Epithelial cell of prostate (primary cell): Measurements from ENCODE around the gene NFE2L2.
A peak's percentile ranks its signal among the peaks of the same experiment; 100 is the strongest.
"Not testable (repeated sequence)": the region's sequence is repeated elsewhere in the genome, so short reads cannot be mapped to it uniquely, and the experiment has no call there.

ENCODE experiments used
- DNase-seq: peaks from one replicate; pipeline ENCODE4 v3.0.0-alpha.2; 2011; ENCODE audit warnings: low read depth, low spot score
- H3K27ac ChIP-seq: fragments of 450-650 bp; 2 replicates; pipeline ENCODE4 v1.5.1; 2017; ENCODE audit warnings: mild to moderate bottlenecking

Gene NFE2L2

DNA sequence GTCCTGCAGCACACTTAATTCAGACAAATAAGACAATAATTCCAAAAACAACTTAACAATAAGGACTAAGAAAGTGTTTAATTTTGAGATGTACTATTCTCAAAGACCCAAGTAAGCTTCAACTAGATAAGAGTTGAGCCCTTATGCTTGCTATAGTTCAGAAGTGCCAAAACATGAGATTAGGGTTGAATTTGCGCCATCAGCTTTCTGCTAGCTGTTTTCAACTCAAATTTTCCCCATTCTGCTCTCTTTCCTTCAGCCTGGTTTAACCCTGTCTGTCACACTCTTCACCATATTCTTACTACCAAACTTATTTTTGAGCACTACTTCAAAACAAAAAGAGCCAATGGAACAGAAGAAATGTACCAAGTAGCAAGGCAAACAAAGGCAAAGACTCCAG is 4.1 kb downstream of the NFE2L2 start:
- DNase-seq: no peak
- H3K27ac ChIP-seq: peak overlapping the region; percentile 98

DNA sequence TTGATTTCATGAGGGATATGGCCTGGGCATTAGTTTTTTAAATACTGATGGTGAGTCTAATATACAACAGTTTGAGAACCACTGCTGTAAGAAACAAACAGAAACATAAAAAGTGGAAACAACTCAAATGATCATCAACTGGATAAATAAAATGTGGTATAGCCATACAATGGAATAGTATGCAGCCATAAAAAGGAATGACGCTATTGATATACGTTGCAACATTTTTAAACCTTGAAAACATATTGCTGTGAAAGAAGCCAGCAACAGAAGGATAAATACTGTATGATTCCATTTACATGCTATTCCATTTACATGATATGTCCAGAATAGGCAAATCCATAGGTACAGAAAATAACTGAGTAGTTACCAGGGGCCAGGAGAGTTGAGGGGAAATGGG is 6.5 kb downstream of the NFE2L2 start:
- no peak for DNase-seq
- peak overlapping the region; percentile 98 for H3K27ac ChIP-seq

DNA sequence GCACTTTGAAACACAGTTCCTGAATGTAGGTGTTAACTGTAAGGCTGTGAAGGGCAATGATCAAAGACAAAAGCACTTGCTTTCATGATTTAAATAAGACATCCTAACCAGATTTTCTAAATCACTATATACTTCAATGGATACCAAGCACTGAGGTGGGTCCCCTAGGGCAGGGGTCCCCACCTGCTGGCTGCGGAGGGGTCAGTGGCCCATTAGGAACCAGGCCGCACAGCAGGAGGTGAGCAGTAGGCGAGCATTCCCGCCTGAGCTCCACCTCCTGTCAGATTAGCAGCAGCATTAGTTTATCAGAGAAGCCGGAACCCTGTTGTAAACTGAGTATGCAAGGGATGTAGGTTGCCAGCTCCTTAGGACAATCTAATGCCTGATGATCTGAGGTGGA is 7.1 kb downstream of the NFE2L2 start:
- no peak for DNase-seq
- peak overlapping the region; percentile 98 for H3K27ac ChIP-seq

DNA sequence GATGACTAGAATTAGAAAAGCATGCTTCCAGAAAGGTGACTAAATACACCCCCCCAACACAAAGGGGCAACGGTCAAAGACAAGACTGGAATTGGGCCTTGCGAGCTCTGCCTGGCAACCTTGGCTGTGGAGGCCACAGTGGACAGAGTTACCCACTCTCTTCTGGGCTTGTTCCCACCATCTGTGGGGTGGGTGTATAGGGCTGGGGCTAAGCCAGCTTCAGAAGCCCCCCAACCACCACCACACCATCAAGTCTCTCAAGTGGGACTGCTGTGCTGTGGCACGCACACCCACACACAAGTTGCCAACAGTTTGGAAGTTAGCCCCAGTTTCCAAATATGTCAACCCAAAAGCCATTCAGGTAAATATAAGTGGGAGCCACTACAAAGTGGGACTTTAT is 7.8 kb downstream of the NFE2L2 start:
- DNase-seq: no peak
- H3K27ac ChIP-seq: peak overlapping the region; percentile 98

DNA sequence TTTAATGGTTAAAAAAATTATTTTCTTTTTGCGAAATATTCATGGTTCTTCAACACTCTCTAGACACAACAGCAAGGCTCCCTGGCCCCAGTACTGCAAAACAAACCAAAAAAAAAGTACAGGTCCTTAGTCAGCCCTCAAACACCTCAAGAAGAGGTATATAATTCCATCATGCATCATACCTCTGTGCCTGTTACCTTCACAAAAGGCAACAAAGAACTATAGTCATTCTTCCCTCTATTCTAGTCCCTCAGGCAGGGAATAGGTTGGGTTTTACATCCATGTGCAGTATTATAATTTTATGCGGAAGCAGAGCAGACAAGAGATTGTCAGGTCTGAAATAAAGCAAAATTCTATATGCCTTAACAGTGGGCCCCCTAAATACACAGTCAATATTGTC is 8.5 kb downstream of the NFE2L2 start:
- H3K27ac ChIP-seq: peak overlapping the region; percentile 98

DNA sequence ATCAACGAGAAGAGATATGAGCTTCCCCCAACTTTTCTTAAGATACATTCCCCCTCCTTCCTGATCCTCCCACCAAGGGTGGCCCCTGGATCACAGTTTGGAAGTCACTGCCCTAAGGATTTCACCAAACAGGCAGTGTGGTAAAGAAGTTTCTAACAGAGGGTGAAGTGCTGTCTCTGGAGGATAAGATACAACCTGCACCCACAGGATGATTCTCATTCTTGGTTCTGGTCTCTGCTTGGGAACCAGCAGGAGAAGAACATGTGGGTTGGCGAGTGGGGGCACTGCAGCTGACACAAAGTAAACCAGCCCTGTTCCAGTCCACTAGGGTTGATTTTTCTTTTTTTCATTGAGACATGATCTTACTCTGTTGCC is 9.3 kb downstream of the NFE2L2 start:
- peak overlapping the region; percentile 98 for H3K27ac ChIP-seq
- DNase-seq: no peak

More for the DNA sequence above, 8.5 kb downstream of the NFE2L2 start:
- no peak for DNase-seq

DNA sequence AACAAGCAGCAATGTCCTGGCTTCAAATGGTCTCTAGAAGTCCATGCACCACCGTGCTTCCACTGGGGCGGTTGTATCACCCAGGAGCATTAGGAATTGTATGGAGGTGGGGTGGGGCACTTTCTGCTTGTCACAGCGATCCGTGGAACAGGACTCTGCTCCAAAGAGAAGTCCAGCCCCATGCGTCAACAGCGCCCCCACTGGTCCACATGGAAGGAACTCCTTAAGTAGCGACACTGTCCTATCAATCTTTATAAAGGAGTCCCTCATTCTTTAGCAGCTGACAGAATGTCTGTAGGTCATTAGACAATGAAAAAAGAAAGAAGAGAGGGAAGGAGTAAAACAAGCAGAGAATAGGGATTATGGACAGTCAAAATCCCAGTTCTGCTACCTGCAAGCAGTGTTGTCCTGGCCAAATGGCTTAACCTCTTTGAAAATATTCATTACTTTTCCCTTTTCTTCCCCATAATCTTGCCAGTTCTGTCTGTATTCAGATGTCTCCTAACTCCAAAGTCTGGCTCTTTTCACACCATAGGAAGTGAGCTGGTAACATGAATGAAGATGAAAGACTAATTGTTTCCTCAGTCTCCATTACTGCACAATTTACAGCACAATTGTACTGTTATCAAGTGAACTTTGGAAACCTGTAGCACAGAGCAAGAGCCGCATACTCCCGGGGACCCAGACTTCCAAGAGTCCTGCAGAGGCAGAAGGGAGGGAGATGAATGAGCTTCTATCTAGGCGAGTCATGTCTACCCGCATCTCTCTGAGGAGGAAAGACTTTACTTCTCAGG is 9.9 kb downstream of the NFE2L2 start:
- peak overlapping the region; percentile 98 for H3K27ac ChIP-seq
- no peak for DNase-seq

DNA sequence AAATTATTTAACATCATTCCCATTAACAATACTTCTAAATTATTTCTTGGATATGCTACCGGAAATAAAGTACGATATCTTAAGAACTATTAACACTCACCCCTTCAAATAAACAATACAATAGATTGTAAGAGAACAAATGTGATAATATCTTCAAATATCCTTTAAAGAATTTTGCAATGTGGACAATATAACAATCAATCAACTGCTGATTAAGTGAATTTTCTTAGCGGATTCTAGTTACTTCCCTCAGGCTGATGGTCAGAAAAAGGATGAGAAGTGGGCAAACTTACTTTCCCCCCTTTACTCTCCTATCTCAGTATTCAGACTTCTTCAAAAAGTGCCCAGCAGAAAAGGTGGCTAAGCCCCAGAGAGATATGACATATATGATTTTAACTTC is 10.8 kb downstream of the NFE2L2 start:
- no peak for DNase-seq
- peak overlapping the region; percentile 98 for H3K27ac ChIP-seq

DNA sequence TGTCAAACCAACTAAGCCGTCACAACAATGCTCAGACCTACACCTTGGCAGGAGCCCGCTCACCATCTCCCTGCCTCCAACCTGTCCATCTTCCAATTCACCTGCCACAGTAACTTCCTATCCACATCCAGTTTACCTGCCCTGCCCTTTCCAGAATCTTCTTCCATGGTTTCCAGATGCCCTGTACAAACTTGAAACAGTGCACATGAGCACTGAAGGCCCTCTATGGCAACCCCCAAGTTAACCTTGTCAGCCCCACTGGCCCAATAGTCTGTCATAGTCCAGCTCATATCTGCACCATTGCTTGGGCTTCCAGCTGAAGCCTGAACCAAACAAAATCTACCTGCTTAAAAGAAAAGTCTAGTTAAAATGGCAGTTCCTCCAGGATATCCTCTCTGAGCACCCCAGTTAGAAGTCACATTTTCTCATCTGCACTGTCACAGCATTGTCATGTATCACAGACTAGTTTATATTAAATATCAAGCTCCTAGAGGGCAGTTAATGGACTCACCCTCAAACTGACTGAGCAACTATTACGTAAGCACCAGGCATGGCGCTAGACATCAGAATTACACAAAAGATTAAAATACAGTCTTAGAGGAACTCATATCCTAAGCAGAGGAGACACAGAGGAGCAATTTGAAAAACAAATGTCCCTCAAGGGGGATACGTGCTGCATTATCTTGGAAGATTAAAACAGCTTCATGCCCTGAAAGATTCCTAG is 11.6 kb downstream of the NFE2L2 start:
- peak overlapping the region; percentile 98 for H3K27ac ChIP-seq
- DNase-seq: no peak

DNA sequence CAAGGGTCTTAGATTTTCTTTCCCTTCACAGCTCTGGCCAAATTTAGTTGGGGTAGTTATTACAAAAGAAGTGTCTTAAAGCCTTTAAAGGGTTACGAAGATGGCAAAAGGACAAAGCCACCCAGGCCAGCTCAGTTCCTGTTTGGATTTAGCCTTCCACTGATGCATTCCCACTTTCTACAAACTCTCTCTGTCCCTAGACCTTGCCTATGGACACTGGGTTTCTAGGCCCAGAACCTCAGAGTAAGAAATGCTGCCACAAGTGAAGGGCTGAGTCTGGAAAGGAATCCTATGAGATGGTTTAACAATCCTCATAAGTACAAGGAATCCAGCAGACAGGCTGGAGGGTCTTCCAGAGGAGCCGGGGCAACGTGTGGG is 13.4 kb downstream of the NFE2L2 start:
- DNase-seq: no peak
- H3K27ac ChIP-seq: peak overlapping the region; percentile 98

DNA sequence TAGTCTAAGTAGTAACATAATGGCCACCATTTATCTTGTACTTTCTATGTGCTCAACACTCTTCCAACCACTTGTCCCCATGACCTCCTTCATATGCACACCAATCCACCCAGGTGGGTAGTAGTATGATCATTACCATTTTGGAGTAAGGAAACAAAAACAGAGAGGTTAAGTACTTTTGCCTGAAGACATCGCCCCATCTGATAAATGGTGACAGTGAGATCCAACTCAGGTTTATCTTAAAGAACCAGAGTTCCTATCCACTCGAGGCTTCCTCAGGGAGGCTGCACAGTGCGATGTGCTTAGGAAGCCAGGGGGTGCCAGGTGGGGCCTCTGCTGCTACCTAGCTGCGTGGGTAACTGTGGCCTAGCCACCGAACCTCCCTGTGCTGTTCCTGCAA is 14.1 kb downstream of the NFE2L2 start:
- DNase-seq: no peak
- H3K27ac ChIP-seq: peak overlapping the region; percentile 98

DNA sequence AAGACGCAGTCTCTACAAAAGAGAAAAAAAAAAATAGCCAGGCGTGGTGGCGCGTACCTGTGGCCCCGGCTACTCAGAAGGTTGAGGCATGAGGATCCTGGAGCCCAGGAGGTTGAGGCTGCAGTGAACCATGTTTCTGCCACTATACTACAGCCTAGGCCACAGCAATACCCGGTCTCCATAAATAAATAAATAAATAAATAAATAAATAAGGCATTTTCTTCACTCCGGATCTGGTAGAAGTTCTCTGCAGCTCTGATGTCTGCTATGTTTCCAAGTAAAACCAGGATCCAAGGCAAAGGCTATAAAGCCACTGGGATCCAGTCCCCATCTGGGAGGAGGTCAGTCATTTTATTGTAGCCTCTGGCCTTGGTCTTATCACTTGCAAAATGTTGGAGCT is 15.5 kb downstream of the NFE2L2 start:
- no peak for DNase-seq

DNA sequence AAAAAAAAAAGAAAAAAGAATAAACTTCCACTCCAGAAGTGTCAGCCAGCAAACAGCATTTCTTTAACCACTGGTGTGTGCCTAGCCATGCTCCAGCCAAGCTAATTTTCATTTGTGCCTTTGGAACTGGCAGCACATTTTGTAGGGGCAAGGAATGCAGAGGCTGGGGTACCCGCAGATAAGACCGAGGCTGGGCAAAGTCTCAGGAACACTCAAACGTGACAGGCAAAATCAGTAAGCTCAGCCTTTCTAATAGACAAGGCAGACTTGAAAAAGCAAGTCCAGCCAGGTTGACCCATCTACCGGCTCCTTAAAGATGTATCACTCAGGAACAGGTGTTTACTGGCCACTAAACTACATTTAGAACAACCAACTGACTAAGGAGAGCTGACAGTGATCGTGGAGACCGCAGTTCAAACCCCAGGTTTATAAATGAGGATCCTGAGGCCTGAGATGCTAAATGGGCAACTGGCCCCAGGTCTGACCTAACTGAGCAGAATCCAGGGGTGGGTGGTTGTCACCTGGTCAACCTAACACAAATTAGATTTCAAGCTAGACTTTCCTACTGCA is 16.7 kb downstream of the NFE2L2 start:
- DNase-seq: no peak

More for the DNA sequence above, 15.5 kb downstream of the NFE2L2 start:
- peak overlapping the region; percentile 98 for H3K27ac ChIP-seq

DNA sequence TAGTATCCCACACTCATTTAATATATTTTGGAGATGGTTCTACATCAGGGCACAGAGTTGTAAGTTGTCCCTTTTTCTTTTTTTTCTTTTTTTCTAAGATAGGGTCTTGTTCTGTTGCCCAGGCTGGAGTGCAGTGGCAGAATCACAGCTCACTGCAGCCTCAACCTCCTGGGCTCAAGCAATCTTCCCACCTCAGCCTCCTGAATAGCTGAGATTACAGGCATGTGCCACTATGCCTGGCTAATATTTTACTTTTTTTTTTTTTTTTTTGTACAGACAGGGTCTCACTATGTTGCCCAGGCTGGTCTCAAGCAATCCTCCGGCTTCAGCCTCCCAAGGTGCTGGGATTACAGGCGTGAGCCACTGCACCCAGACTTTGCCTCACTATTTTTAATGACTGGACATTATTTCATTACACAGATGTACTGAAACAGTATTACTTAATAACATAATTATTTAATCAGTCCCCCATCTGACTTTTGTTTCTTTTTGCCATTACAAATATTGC is 17.9 kb downstream of the NFE2L2 start:
- peak overlapping the region; percentile 98 for H3K27ac ChIP-seq
- not testable (repeated sequence) for DNase-seq

More for the DNA sequence above, 16.7 kb downstream of the NFE2L2 start:
- peak overlapping the region; percentile 98 for H3K27ac ChIP-seq

DNA sequence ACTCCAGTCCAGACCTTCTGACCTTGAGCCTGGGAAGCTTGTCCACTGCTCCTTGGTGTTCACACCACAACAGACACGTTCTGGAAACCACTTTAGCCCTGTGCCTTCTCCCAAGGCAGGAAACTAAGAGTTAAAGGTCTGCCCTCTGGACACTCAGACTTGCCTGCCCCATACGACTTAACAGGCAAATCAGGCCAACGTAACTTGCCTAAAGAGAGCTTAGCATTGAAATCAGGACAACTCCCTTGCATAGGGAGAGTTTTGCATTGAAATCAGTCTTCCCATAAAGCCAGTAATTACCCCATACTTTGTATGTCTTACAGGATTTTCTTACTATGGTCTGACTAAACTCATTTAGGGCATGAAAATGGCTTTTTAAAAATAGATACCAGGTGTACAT is 18.5 kb downstream of the NFE2L2 start:
- DNase-seq: no peak
- peak overlapping the region; percentile 98 for H3K27ac ChIP-seq

DNA sequence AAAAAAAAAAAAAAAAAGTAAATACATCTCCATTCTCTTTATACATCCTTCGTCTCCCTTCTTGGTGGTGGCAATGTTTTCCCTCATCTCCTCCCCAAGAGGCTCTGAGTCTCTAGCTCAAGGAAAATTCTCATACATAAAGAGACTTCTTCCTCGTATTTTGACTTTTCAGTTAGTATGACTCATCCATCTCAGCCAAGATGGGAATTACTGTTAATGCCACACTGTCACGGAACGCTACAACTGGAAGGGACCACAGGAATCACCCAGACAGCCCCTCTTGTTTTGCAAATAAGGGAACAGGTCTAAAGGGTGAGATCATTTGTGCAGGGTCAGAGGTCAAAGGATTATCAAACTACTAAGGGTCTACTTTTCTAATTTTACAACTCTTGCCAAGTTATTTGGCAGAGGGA is 19.5 kb downstream of the NFE2L2 start:
- peak overlapping the region; percentile 98 for H3K27ac ChIP-seq
- DNase-seq: no peak

DNA sequence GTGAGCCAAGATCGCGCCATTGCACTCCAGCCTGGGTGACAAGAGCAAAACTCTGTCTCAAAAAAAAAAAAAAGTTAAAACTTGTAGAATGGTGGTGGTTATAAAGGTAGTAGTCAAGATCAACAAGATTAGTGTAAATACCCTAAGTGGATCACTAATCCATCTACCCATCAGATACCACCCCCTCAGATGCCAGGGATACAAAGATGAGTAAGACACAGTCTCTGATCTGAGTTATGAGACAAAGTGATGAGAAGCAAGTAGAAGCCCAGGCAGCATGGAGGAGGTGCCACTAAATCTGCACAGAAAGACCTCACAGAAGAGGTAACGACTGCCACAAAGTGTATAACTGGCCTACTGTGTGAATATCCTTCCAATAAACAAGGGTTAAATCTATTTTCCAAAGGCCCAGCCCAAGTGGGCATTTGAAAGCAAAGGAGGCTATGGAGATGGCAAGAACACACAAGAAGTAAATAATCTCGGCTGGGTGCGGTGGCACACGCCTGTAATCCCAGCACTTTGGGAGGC is 20.2 kb downstream of the NFE2L2 start:
- no peak for DNase-seq
- peak overlapping the region; percentile 98 for H3K27ac ChIP-seq

DNA sequence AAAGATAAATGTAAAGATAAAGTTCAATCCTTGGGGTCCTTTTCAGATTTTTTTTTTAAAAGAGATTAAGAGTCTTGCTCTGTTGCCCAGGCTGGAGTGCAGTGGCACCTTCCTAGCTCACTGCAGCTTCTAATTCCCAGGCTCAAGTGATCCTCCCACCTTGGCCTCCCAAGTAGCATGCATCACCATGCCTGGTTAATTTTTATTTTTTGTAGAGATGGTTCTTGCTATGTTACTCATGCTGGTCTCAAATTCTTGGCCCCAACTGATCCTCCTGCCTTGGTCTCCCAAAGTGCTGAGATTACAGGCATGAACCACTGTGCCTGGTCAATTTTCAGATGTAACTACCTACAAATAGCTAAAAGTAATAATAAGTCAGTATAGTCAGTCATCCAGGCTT is 21.1 kb downstream of the NFE2L2 start:
- H3K27ac ChIP-seq: peak overlapping the region; percentile 98
- DNase-seq: no peak

DNA sequence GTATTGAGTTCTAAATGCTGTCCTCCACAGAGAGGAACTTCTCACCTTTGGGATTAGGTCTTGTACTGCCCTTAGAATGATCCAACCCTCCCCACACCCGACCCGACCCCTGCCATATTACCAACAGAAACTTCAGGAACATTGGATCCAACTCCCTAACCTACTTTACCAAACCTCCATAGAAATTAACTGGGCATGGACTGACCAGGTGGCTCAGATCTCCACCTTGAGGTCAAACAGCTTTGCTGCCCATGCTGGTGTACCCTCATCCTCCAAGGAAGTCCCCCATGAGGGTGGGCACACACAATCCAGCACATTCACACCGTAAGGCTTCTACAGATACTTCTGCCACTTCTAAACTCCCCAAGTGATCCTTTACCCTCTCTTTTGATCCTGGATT is 21.5 kb downstream of the NFE2L2 start:
- peak overlapping the region; percentile 98 for H3K27ac ChIP-seq
- DNase-seq: no peak

DNA sequence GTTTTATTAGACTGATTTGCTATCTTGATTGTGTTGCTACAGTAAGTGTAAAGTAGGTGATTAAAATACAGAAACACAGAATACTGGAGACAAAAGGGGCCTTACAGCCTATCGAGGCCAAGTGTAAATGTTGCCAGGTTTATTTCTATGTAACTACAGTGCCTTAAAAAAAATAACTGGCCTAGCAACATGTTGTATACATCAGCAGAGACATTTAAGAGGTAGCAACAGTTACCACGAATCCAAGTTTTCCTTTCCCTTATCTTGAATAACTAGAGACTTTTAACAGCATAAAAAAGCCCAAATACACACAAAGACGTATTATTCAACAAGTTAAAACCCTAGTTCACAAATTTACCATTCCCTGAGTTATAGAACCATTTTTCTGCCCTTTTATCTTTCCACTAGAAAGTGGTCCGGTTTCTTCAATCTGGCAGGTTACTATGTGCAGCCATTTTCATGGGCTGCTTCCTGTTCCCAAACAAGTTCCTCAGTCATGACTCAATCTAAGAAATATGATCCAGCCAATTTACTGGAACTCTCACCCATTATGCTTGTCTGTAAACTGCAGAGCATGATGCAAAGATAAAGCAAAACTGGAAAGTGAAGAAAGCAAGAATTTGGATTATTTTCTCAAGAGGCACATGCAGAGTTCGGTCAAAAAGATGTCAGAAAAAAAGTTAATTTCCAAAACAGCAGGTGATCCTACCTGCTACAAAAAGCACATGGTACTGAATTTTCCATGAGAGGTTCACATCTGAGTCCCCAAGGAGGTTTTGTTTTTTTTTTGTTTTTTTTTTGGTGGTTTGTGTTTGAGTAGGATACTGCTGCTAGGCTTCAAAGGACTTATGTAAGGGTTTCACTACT is 22.2 kb downstream of the NFE2L2 start:
- peak overlapping the region; percentile 98 for H3K27ac ChIP-seq
- DNase-seq: no peak
